Cardiac muscle cell (in vitro differentiated cells and primary cell): ENCODE results near the gene AAGAB. TPM values are rescaled to one million over a fixed set of nuclear protein-coding genes. Genes with fewer than 3 reads are reported as not detected.
"Not testable (repeated sequence)": the region's sequence is repeated elsewhere in the genome, so short reads cannot be mapped to it uniquely, and the experiment has no call there.

Source experiments
- DNase-seq, 2 donors: peaks; one replicate each; pipeline versions ENCODE4 v3.0.0 to v3.0.0-alpha.2; 2010 to 2017; ENCODE audit warnings: low read depth in 1 of 2, low spot score in 1 of 2
- H3K27ac ChIP-seq: fragments of 200-600 bp; sonication (generic); 2 replicates; pipeline ENCODE4 v1.5.1; 2016
- H3K27me3 ChIP-seq: fragments of 200-600 bp; sonication (generic); 2 replicates; pipeline ENCODE4 v1.6.0; 2016; ENCODE audit warnings: control low read depth
- H3K36me3 ChIP-seq: fragments of 200-600 bp; sonication (generic); 2 replicates; pipeline ENCODE4 v1.5.1; 2016; ENCODE audit warnings: control low read depth
- H3K4me1 ChIP-seq: fragments of 200-600 bp; sonication (generic); 2 replicates; pipeline ENCODE4 v1.8.1; 2017; ENCODE audit warnings: low read depth, mild to moderate bottlenecking, mixed run types
- H3K4me3 ChIP-seq: fragments of 200-600 bp; sonication (generic); 2 replicates; pipeline ENCODE4 v1.5.1; 2016; ENCODE audit warnings: mild to moderate bottlenecking
- H3K9me3 ChIP-seq: fragments of 200-600 bp; sonication (generic); 2 replicates; pipeline ENCODE4 v1.5.1; 2017; ENCODE audit warnings: low read depth, mild to moderate bottlenecking, control low read depth
- polyA plus RNA-seq: library from polyadenylated mRNA; unstranded; fragments of >200 nt; fragmentation: Nextera tagmentation; extraction: Ambion mirVana; gene quantifications from 2 replicates; pipeline ENCODE4 v1.2.1, GENCODE V29; 2016
- total RNA-seq: library from RNA; depleted of rRNA; stranded (reverse); fragments of >200 nt; gene quantifications from 2 replicates; pipeline ENCODE4 v1.2.3, GENCODE V29; 2016
- TF ChIP-seq, protein P1 (sequence below): IDR thresholded peaks from 2 replicates; pipeline ENCODE4 v1.5.1; 2012; ENCODE audit warnings: low read depth, mild to moderate bottlenecking, low read length

The AAGAB gene
- total and polyA plus RNA-seq, 2 experiments from 2014 or later: 27.8 to 45.3 TPM

DNA sequence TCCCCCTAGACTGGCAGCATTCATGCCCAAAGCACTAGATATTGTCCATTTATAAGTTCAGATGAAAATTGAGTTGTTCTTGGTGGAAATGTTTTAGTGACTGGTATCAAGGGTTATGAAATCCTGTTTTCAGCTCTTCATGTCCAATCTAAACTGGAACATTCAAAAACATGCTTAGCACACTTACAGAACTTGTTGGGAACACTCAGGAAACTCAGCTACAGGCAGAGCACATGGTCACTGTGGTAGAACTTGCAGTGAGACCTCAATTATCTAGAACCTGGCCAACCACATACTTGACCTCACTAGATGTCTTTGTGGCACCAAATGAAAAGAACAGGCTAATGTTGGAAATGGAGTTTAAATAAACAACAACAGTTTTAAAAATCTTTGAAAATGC is 100.2 kb downstream of the AAGAB start:
- no peaks in the 10 kb centered on the region for H3K27me3 ChIP-seq
- H3K4me3 ChIP-seq: no peak overlapping the region
- peaks cover 13% of the 10 kb centered on the region for H3K4me1 ChIP-seq
- H3K27ac ChIP-seq: no peak overlapping the region
- TF ChIP-seq, protein P1, sequence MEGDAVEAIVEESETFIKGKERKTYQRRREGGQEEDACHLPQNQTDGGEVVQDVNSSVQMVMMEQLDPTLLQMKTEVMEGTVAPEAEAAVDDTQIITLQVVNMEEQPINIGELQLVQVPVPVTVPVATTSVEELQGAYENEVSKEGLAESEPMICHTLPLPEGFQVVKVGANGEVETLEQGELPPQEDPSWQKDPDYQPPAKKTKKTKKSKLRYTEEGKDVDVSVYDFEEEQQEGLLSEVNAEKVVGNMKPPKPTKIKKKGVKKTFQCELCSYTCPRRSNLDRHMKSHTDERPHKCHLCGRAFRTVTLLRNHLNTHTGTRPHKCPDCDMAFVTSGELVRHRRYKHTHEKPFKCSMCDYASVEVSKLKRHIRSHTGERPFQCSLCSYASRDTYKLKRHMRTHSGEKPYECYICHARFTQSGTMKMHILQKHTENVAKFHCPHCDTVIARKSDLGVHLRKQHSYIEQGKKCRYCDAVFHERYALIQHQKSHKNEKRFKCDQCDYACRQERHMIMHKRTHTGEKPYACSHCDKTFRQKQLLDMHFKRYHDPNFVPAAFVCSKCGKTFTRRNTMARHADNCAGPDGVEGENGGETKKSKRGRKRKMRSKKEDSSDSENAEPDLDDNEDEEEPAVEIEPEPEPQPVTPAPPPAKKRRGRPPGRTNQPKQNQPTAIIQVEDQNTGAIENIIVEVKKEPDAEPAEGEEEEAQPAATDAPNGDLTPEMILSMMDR: no peak
- H3K36me3 ChIP-seq: no peaks in the 10 kb centered on the region
- DNase-seq: no peak
- H3K9me3 ChIP-seq: no peaks in the 10 kb centered on the region

DNA sequence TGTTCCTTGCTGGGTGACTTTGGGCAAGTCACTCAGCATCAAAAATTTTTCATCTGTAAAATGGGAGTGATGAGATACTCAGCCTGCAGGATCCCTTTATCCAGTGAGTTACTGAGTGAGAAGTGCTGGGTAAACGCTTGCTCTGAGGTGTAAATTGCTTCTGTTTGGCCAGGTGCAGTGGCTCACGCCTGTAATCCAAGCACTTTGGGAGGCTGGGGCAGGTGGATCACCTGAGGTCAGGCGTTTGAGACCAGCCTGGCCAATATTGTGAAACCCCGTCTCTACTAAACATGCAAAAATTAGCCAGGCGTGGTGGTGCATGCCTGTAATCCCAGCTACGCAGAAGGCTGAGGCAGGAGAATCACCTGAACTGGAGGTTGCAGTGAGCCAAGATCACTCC is 101.4 kb downstream of the AAGAB start:
- H3K4me1 ChIP-seq: peaks cover 25% of the 10 kb centered on the region
- H3K4me3 ChIP-seq, H3K36me3 ChIP-seq, H3K9me3 ChIP-seq, H3K27me3 ChIP-seq, H3K27ac ChIP-seq, DNase-seq: not testable (repeated sequence)

DNA sequence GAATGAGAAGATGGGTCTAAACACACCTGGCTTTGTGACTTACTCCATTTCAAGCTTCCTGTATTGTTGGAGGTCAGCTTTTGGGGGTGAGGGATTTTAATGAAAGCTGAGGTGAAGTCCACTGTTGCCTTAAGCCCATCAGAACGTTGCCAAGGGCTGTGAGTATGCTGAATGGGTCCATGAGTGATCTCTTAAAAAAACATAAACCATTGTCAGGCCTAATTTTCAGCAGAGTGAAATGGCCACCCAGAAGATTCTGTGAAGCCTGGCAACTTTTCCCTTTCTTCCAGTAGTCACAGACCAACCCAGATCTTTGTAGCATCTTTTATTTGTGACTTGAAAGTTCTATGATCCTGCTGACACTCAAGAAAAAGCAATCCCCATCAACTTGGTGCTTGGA is 102.0 kb downstream of the AAGAB start:
- peaks cover 30% of the 10 kb centered on the region for H3K4me1 ChIP-seq
- no peaks in the 10 kb centered on the region for H3K27me3 ChIP-seq
- H3K27ac ChIP-seq: no peak overlapping the region
- H3K9me3 ChIP-seq: no peaks in the 10 kb centered on the region
- DNase-seq: no peak
- TF ChIP-seq, protein P1: no peak
- no peaks in the 10 kb centered on the region for H3K36me3 ChIP-seq
- H3K4me3 ChIP-seq: no peak overlapping the region

Other genes with a start within 250 kb of the AAGAB start
- 25.9 and 29.2 TPM in 2 replicates for gene SMAD3, start 189.1 kb downstream of the AAGAB start, total RNA-seq
- 16.3 and 26.1 TPM in 2 replicates for gene SMAD3, start 189.1 kb downstream of the AAGAB start, polyA plus RNA-seq
- gene IQCH, start 125 bp upstream of the AAGAB start, total RNA-seq: 5.9 and 8.0 TPM in 2 replicates
- 5.6 and 6.9 TPM in 2 replicates for gene IQCH, start 125 bp upstream of the AAGAB start, polyA plus RNA-seq